ENCODE measurements around the gene KIRREL3. TPM values are rescaled to one million over a fixed set of nuclear protein-coding genes. Genes with fewer than 3 reads are reported as not detected.

KIRREL3 gene
- total and polyA plus RNA-seq, 9 of the 15 experiments (the other 6 are each of a cell fraction or from before 2014, with no cell fraction given) = 0.04 to 0.10 TPM; not detected in 7

DNA sequence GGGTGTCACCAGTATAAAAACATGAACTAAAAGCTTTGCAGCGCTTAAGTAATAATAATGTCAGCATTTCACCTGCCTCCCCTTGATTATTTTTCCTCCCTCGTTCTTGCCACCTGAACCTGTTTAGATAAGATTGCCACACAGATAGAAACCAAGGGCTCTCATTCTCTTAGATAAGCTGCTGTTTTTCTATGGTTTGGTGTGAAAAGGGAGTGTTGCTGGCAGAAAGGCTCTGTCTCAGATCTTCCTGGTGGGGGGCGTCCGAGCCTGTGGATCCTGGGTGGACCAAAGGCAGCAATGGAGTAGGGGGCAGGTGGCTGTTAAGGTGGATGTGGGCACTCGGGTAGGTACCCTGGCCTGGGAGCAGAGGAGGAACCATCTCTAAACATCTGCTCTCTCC is 497.6 kb downstream of the KIRREL3 start:
- ATAC-seq (no peak), DNase-seq (ENCODE audit: extremely low read depth in 1 of 4, low spot score in 3 of 4) (no peak), FAIRE-seq (no peak)
- Histone ChIP-seq H3K9me3 (replicated peaks; ENCODE audit: control insufficient read depth, insufficient read depth, low read depth, low read length) (no peaks in the 10 kb centered on the region), H3K79me2 (ENCODE audit: control insufficient read depth, insufficient read depth, low read length) (no peaks in the 10 kb centered on the region), H3K4me3 (no peak overlapping the region), H3K4me1 (replicated peaks in 1 of 2; ENCODE audit: control insufficient read depth in 2 of 2, insufficient read depth in 2 of 2, low read length in 2 of 2) (no peaks in the 10 kb centered on the region), H3K9ac (ENCODE audit: insufficient read depth in 1 of 2, low read depth in 2 of 2, low read length in 2 of 2) (no peak overlapping the region), H3K36me3 (ENCODE audit: control insufficient read depth, insufficient read depth, low read length) (no peaks in the 10 kb centered on the region), H3K27ac (ENCODE audit: extremely low read depth, low read depth, low read length) (no peak overlapping the region), H2AFZ (ENCODE audit: low read depth, low read length) (no peak overlapping the region), H3K9me1 (ENCODE audit: control insufficient read depth, insufficient read depth, low read length) (no peaks in the 10 kb centered on the region), H4K20me1 (replicated peaks; ENCODE audit: control insufficient read depth, insufficient read depth, low read length) (no peaks in the 10 kb centered on the region), H3K4me2 (ENCODE audit: insufficient read depth, low read length) (no peak overlapping the region), H3K27me3 (ENCODE audit: control insufficient read depth in 2 of 2, insufficient read depth in 2 of 2, low read length in 2 of 2) (peaks cover 9 to 41% of the 10 kb centered on the region in 2 experiments; a peak in 4 of 5 replicates)
- under 1% methylated on average over 5 of the region's 5 CpGs for WGBS (ENCODE audit: insufficient coverage, low coverage, missing lambda C conversion rate)
- ChIA-PET CTCF (ENCODE audit: low intra/inter-chr PET ratio) (no interaction called here), POLR2A (interaction anchor here (0.6 to 1.3 kb wide), 2 partner anchors 22 to 48 kb away, joined by 3 to 4 read pairs; no protein-coding TSS in a partner anchor)
- in situ Hi-C loops (cut with MboI) = no loop called here
- TF ChIP-seq EHMT2 (IDR thresholded peaks at IDR 0.05) = no peak
- TF ChIP-seq ZNF184 (CRISPR knock-in tag; IDR thresholded peaks at IDR 0.05) = no peak
- TF ChIP-seq BRD9 (IDR thresholded peaks at IDR 0.05; ENCODE audit: low read depth, partially characterized antibody) = no peak
- TF ChIP-seq POLR2B (IDR thresholded peaks at IDR 0.05; ENCODE audit: low read depth, partially characterized antibody) = no peak
- no peak for TF ChIP-seq CEBPB (tag; IDR thresholded peaks at IDR 0.05)
- no peak for TF ChIP-seq ZNF347 (CRISPR knock-in tag; IDR thresholded peaks at IDR 0.05; ENCODE audit: low read depth)
- no peak for TF ChIP-seq GABPA (tag; conservative IDR thresholded peaks at IDR 0.05; ENCODE audit: low read depth)
- TF ChIP-seq, protein P1, sequence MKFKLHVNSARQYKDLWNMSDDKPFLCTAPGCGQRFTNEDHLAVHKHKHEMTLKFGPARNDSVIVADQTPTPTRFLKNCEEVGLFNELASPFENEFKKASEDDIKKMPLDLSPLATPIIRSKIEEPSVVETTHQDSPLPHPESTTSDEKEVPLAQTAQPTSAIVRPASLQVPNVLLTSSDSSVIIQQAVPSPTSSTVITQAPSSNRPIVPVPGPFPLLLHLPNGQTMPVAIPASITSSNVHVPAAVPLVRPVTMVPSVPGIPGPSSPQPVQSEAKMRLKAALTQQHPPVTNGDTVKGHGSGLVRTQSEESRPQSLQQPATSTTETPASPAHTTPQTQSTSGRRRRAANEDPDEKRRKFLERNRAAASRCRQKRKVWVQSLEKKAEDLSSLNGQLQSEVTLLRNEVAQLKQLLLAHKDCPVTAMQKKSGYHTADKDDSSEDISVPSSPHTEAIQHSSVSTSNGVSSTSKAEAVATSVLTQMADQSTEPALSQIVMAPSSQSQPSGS (CRISPR knock-in tag; IDR thresholded peaks at IDR 0.05) = no peak
- TF ChIP-seq, protein P2, sequence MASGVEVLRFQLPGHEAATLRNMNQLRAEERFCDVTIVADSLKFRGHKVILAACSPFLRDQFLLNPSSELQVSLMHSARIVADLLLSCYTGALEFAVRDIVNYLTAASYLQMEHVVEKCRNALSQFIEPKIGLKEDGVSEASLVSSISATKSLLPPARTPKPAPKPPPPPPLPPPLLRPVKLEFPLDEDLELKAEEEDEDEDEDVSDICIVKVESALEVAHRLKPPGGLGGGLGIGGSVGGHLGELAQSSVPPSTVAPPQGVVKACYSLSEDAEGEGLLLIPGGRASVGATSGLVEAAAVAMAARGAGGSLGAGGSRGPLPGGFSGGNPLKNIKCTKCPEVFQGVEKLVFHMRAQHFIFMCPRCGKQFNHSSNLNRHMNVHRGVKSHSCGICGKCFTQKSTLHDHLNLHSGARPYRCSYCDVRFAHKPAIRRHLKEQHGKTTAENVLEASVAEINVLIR (CRISPR knock-in tag; IDR thresholded peaks at IDR 0.05) = no peak
- TF ChIP-seq MAFK (IDR thresholded peaks at IDR 0.05; ENCODE audit: low read length) = no peak
- intact Hi-C loops (cut with micrococcal nuclease) = no loop called here
- BruUV-seq (replicated peaks) = no TSS peak

Measured in K562 (cell line).